Activated B cell treated with CpG ODN at 0.5 μM for 24 hours (primary cell): ENCODE data around the gene CXCL5. TPM values are rescaled to one million over a fixed set of nuclear protein-coding genes. Genes with fewer than 3 reads are reported as not detected.

ENCODE experiments used
- ATAC-seq: fragments of 200-7000 bp; cut with Tn5 transposase; one replicate; pipeline ENCODE4 v1.10.0; 2021; ENCODE audit warnings: low read depth, mild to moderate bottlenecking, moderate library complexity
- CTCF ChIA-PET: fragments of 350-600 bp; sonication (Branson Sonifier 250); formaldehyde crosslinking; loops from one replicate; lab custom pipeline; 2021; ENCODE audit warnings: antibody characterized with exemption; lab: Charles Lee
- POLR2A ChIA-PET: fragments of 350-600 bp; sonication (Branson Sonifier 250); formaldehyde crosslinking; loops from one replicate; lab custom pipeline; 2021; ENCODE audit warnings: antibody characterized with exemption; lab: Charles Lee
- DNase-seq: peaks from one replicate; pipeline ENCODE4 v3.0.0; 2022
- H3K27ac Mint-ChIP-seq: one replicate; pipeline ENCODE4 v1.8.0; 2020; ENCODE audit warnings: mixed read lengths
- H3K27me3 Mint-ChIP-seq: one replicate; pipeline ENCODE4 v1.8.0; 2021; ENCODE audit warnings: mixed read lengths
- H3K36me3 Mint-ChIP-seq: one replicate; pipeline ENCODE4 v1.8.0; 2021; ENCODE audit warnings: low read depth, mixed read lengths
- H3K4me1 Mint-ChIP-seq: one replicate; pipeline ENCODE4 v1.8.0; 2021; ENCODE audit warnings: mixed read lengths
- H3K4me3 Mint-ChIP-seq: one replicate; pipeline ENCODE4 v1.8.0; 2020; ENCODE audit warnings: mild to moderate bottlenecking, mixed read lengths
- H3K9me3 Mint-ChIP-seq: one replicate; pipeline ENCODE4 v1.8.0; 2020; ENCODE audit warnings: mixed read lengths
- intact Hi-C: fragments of 100-400 bp; cut with micrococcal nuclease; formaldehyde crosslinking; loops from one replicate; pipeline ENCODE4 v1.15.1; 2024
- total RNA-seq: library from RNA; stranded (reverse); gene quantifications from 2 replicates; pipeline ENCODE4 v1.2.3, GENCODE V29; 2022
- TF ChIP-seq, protein P1 (sequence below): fragments of 200-600 bp; IDR thresholded peaks from one replicate; pipeline ENCODE4 v1.8.0; 2022; ENCODE audit warnings: antibody characterized with exemption, mild to moderate bottlenecking

CXCL5 gene
- total RNA-seq, 1 donor from 2014 or later: not detected

DNA sequence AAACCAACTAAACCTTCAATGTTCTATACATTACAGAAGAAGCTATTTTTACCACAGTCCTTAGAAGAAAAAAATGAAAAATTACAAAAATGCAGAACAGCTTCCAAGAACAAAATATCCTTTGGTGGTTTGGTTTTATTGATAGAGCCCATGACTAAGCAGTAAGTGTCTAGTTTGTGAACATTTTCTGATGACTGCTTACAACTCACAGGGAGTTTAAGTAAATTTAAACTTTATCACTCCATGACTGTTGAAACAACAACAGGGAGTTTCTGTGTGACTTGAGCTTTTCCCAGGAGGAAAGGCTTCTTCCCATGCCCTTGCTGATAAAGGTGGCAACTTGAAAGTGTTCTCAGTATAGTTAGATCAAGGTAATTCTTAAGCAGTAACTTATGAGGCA, 19.6 kb downstream of the CXCL5 start:
- POLR2A ChIA-PET: no interaction called here
- CTCF ChIA-PET: no interaction called here
- TF ChIP-seq, protein P1, sequence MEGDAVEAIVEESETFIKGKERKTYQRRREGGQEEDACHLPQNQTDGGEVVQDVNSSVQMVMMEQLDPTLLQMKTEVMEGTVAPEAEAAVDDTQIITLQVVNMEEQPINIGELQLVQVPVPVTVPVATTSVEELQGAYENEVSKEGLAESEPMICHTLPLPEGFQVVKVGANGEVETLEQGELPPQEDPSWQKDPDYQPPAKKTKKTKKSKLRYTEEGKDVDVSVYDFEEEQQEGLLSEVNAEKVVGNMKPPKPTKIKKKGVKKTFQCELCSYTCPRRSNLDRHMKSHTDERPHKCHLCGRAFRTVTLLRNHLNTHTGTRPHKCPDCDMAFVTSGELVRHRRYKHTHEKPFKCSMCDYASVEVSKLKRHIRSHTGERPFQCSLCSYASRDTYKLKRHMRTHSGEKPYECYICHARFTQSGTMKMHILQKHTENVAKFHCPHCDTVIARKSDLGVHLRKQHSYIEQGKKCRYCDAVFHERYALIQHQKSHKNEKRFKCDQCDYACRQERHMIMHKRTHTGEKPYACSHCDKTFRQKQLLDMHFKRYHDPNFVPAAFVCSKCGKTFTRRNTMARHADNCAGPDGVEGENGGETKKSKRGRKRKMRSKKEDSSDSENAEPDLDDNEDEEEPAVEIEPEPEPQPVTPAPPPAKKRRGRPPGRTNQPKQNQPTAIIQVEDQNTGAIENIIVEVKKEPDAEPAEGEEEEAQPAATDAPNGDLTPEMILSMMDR: no peak
- Mint-ChIP-seq H3K4me1 (no peaks in the 10 kb centered on the region), H3K4me3 (no peak overlapping the region), H3K27me3 (peaks cover 15% of the 10 kb centered on the region), H3K9me3 (peaks cover under 1% of the 10 kb centered on the region), H3K27ac (no peak overlapping the region), H3K36me3 (no peaks in the 10 kb centered on the region)
- ATAC-seq (no peak), DNase-seq (no peak)
- intact Hi-C loops: no loop called here

DNA sequence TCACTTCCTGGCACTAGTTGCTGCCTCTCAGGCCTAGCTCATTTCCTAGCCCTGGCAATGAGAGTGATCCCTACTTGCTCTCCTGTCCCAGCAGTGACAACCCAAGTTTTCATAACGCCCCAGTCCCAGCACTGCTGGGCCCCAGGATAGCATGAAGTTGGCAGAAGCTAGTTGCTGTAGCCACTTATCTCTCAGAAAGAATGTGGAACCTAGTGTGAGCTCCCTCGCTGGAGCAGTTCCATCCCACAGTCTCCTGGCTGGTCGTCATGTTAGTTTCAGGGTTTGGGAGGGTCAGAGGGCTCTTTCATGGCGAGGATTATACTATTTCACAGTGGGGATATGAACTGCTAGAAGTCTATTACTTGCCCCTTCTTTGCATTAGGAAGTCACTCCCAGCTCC, 21.8 kb downstream of the CXCL5 start:
- ChIA-PET POLR2A (no interaction called here), CTCF (no interaction called here)
- ATAC-seq (no peak), DNase-seq (no peak)
- Mint-ChIP-seq H3K4me3 (no peak overlapping the region), H3K27me3 (peaks cover 12% of the 10 kb centered on the region), H3K4me1 (no peaks in the 10 kb centered on the region), H3K9me3 (peaks cover 12% of the 10 kb centered on the region), H3K27ac (no peak overlapping the region), H3K36me3 (no peaks in the 10 kb centered on the region)
- intact Hi-C loops: no loop called here
- TF ChIP-seq, protein P1: no peak

DNA sequence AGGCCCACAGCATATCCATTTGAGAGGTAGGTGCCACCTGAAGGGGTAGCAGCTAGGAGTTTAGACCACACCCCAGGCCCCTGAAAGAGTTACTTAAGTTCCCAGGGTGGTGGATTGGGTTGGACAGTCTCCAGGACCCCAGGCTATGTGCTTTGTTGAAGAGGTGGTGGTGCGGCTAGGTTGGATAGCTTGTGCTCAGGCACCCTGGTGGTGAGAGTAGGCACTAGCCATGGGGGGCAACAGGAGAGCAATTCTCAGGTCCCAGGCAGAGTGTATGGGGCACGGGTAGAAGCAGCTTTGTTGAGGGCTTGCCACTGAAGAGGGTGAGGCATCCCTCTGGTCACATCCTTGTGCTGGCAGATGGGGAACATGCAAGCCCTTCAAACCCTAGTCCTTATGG, 22.3 kb downstream of the CXCL5 start:
- H3K36me3 Mint-ChIP-seq: no peaks in the 10 kb centered on the region
- no peaks in the 10 kb centered on the region for H3K4me1 Mint-ChIP-seq
- intact Hi-C loops: no loop called here
- H3K27me3 Mint-ChIP-seq: peaks cover 8% of the 10 kb centered on the region
- H3K27ac Mint-ChIP-seq: no peak overlapping the region
- ATAC-seq: no peak
- no peak overlapping the region for H3K4me3 Mint-ChIP-seq
- POLR2A ChIA-PET: no interaction called here
- H3K9me3 Mint-ChIP-seq: peaks cover 12% of the 10 kb centered on the region
- no peak for DNase-seq
- TF ChIP-seq, protein P1: no peak
- CTCF ChIA-PET: no interaction called here

DNA sequence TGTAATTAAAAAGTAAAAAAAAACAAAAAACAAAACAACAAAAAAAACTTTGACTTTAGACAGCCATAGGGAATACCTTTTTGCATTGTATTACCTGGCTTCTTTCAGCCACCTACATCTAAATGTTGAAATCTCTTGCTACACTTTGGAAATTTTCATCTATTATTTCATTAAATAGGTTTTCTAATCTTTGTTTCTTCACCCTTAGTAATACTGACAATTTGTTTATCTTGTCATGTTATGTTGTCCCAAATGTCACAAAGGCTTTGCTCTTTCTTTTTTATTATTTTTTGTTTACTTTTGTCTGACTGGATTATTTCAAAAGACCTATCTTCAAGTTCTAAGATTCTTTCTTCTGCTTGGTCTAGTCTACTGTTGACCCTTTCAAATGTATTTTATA, 24.1 kb downstream of the CXCL5 start:
- ATAC-seq (no peak), DNase-seq (no peak)
- ChIA-PET CTCF (no interaction called here), POLR2A (no interaction called here)
- Mint-ChIP-seq H3K9me3 (peaks cover 20% of the 10 kb centered on the region), H3K27me3 (peaks cover 2% of the 10 kb centered on the region), H3K27ac (no peak overlapping the region), H3K4me3 (no peak overlapping the region), H3K4me1 (no peaks in the 10 kb centered on the region), H3K36me3 (no peaks in the 10 kb centered on the region)
- TF ChIP-seq, protein P1: no peak
- intact Hi-C loops: no loop called here

DNA sequence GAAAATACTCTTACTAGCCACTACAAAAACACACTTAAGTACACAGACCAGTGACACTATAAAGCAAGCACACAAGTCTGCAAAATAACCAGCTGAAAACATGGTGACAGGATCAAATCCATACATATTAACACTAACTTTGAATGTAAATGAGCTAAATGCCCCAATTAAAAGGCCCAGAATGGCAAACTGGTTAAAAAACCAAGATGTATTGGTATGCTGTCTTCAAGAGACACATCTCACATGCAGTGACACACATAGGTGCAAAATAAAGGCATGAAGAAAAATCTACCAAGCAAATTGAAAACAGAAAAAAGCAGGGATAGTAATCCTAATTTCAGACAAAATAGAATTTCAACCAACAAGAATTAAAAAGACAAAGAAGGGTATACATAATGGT, 27.5 kb downstream of the CXCL5 start:
- Mint-ChIP-seq H3K27ac (no peak overlapping the region), H3K27me3 (no peaks in the 10 kb centered on the region), H3K4me1 (no peaks in the 10 kb centered on the region), H3K4me3 (no peak overlapping the region), H3K9me3 (peaks cover 20% of the 10 kb centered on the region), H3K36me3 (no peaks in the 10 kb centered on the region)
- no peak for ATAC-seq
- ChIA-PET POLR2A (no interaction called here), CTCF (no interaction called here)
- no peak for DNase-seq
- intact Hi-C loops: no loop called here
- TF ChIP-seq, protein P1: no peak
